Measurements from ENCODE around the gene ICA1.

- TF ChIP-seq REST (IDR thresholded peaks at IDR 0.05; ENCODE audit: unreplicated experiment) (no peak), CTCF (conservative IDR thresholded peaks at IDR 0.05; ENCODE audit: low read depth in 2 of 2) (no peak), ETS1 (IDR thresholded peaks at IDR 0.05) (no peak), EZH2phosphoT487 (IDR thresholded peaks at IDR 0.05; ENCODE audit: unreplicated experiment) (no peak), EZH2 (IDR thresholded peaks at IDR 0.05; ENCODE audit: low read depth, unreplicated experiment) (no peak), CREB1 (CRISPR knock-in tag; IDR thresholded peaks at IDR 0.05; ENCODE audit: low read depth) (no peak)
Measured at GRCh38 chr7:8160779-8161345, 101.1 kb downstream of the ICA1 start.
